ENCODE measurements around the gene KAZN. TPM values are rescaled to one million over a fixed set of nuclear protein-coding genes. Genes with fewer than 3 reads are reported as not detected.

KAZN gene
- total and polyA plus RNA-seq, 2 of the 8 experiments (the other 6 are each of a cell fraction or from before 2014, with no cell fraction given) = 3.7 to 11.8 TPM

GRCh38 chr1:14977338-14977931 lies 378.9 kb downstream of the KAZN start (continued):
- TF ChIP-seq CTCF (IDR thresholded peaks at IDR 0.05; ENCODE audit: control extremely low read depth in 1 of 3, insufficient read depth in 1 of 3, low read depth in 1 of 3, low read length in 3 of 3) = no peak
- no peak for TF ChIP-seq EZH2 (IDR thresholded peaks at IDR 0.05; ENCODE audit: low read depth, low read length, severe bottlenecking)
- no peak for TF ChIP-seq CTBP2 (IDR thresholded peaks at IDR 0.05; ENCODE audit: borderline replicate concordance, insufficient read depth, insufficient read length, low read length)
- TF ChIP-seq HDAC2 (IDR thresholded peaks at IDR 0.05; ENCODE audit: borderline replicate concordance in 1 of 2, low read depth in 2 of 2, low read length in 2 of 2) = no peak
- TF ChIP-seq RNF2 (IDR thresholded peaks at IDR 0.05; ENCODE audit: borderline replicate concordance, low read depth, low read length, missing control alignments, poor library complexity, severe bottlenecking) = no peak
- TF ChIP-seq MAFK (IDR thresholded peaks at IDR 0.05; ENCODE audit: low read depth, low read length) = no peak
- no peak for TF ChIP-seq GABPA (IDR thresholded peaks at IDR 0.05; ENCODE audit: borderline replicate concordance, insufficient read depth, low read length)
